IgD-negative memory B cell (primary cell): ENCODE measurements around the gene AASDH. TPM values are rescaled to one million over a fixed set of nuclear protein-coding genes. Genes with fewer than 3 reads are reported as not detected.

ENCODE experiments used
- H3K27ac Mint-ChIP-seq, 3 donors: one replicate each; pipeline ENCODE4 v1.8.0; 2020 to 2022; ENCODE audit warnings: mild to moderate bottlenecking in 3 of 3, mixed read lengths in 3 of 3, moderate library complexity in 1 of 3
- H3K27me3 Mint-ChIP-seq: one replicate; pipeline ENCODE4 v1.8.0; 2021; ENCODE audit warnings: mixed read lengths
- H3K36me3 Mint-ChIP-seq: one replicate; pipeline ENCODE4 v1.8.0; 2020; ENCODE audit warnings: mild to moderate bottlenecking, mixed read lengths
- H3K4me1 Mint-ChIP-seq, 3 donors: one replicate each; pipeline ENCODE4 v1.8.0; 2020 to 2022; ENCODE audit warnings: mixed read lengths in 3 of 3, mild to moderate bottlenecking in 1 of 3
- H3K4me3 Mint-ChIP-seq, 4 donors: one replicate each; pipeline ENCODE4 v1.8.0; 2020 to 2022; ENCODE audit warnings: mild to moderate bottlenecking in 4 of 4, mixed read lengths in 4 of 4, moderate library complexity in 3 of 4
- H3K9me3 Mint-ChIP-seq, 3 donors: one replicate each; pipeline ENCODE4 v1.8.0; 2020 to 2021; ENCODE audit warnings: mixed read lengths in 3 of 3, mild to moderate bottlenecking in 1 of 3
- polyA plus RNA-seq: library from polyadenylated mRNA; unstranded; fragments of 300-500 nt; fragmentation: Illumina TruSeq; gene quantifications from one replicate; pipeline ENCODE4 v1.2.3, GENCODE V29; 2021

The AASDH gene
- polyA plus RNA-seq, 1 donor from 2014 or later, result 24.8 TPM

GRCh38 chr4:56297776-56298175, 89.5 kb downstream of the AASDH start:
- H3K27me3 Mint-ChIP-seq, result peaks cover 1% of the 10 kb centered on the region
- H3K27ac Mint-ChIP-seq, result peak overlapping the region in 1 of 3 donors; percentile 60
- no peaks in the 10 kb centered on the region for H3K36me3 Mint-ChIP-seq
- no peak overlapping the region for H3K4me3 Mint-ChIP-seq
- H3K4me1 Mint-ChIP-seq, result peaks cover 6 to 8% (median 8%) of the 10 kb centered on the region in 3 donors
- H3K9me3 Mint-ChIP-seq, result peaks cover 0 to 1% (median 0%) of the 10 kb centered on the region in 3 donors

- peaks cover 0 to 6% (median 3%) of the 10 kb centered on the region in 3 donors for H3K9me3 Mint-ChIP-seq
- H3K27ac Mint-ChIP-seq, result no peak overlapping the region
- H3K27me3 Mint-ChIP-seq, result peaks cover 1% of the 10 kb centered on the region
- peak overlapping the region in 1 of 4 donors; percentile 35 for H3K4me3 Mint-ChIP-seq
- H3K36me3 Mint-ChIP-seq, result no peaks in the 10 kb centered on the region
- H3K4me1 Mint-ChIP-seq, result peaks cover 6 to 8% (median 7%) of the 10 kb centered on the region in 3 donors
Observed at GRCh38 chr4:56296526-56296925, 90.8 kb downstream of the AASDH start.

- Mint-ChIP-seq H3K27me3 (peaks cover 1% of the 10 kb centered on the region), H3K4me1 (peaks cover 0 to 6% (median 5%) of the 10 kb centered on the region in 3 donors), H3K9me3 (peaks cover 0 to 8% (median 3%) of the 10 kb centered on the region in 3 donors), H3K4me3 (no peak overlapping the region), H3K36me3 (no peaks in the 10 kb centered on the region), H3K27ac (no peak overlapping the region)
Observed at GRCh38 chr4:56293121-56293520, 94.2 kb downstream of the AASDH start.

- Mint-ChIP-seq H3K27ac (no peak overlapping the region), H3K36me3 (no peaks in the 10 kb centered on the region), H3K4me1 (peaks cover 0 to 6% (median 3%) of the 10 kb centered on the region in 3 donors), H3K27me3 (peaks cover 1% of the 10 kb centered on the region), H3K4me3 (peak overlapping the region in 3 of 4 donors; percentile 15 to 81 (median 53)), H3K9me3 (peaks cover 0 to 8% (median 3%) of the 10 kb centered on the region in 3 donors)
Observed at GRCh38 chr4:56289934-56290333, 97.4 kb downstream of the AASDH start.

GRCh38 chr4:56288663-56289062, 98.6 kb downstream of the AASDH start:
- Mint-ChIP-seq H3K4me1 (peaks cover 0 to 6% (median 3%) of the 10 kb centered on the region in 3 donors), H3K9me3 (peaks cover 0 to 8% (median 3%) of the 10 kb centered on the region in 3 donors), H3K27ac (no peak overlapping the region), H3K27me3 (peaks cover 1% of the 10 kb centered on the region), H3K4me3 (no peak overlapping the region), H3K36me3 (no peaks in the 10 kb centered on the region)

Other genes with a start within 250 kb of the AASDH start
- gene PPAT, start 48.1 kb upstream of the AASDH start, polyA plus RNA-seq, result 10.3 TPM
- 35.7 TPM for gene PAICS, start 48.8 kb upstream of the AASDH start, polyA plus RNA-seq
- 163 TPM for gene SRP72, start 80.1 kb upstream of the AASDH start, polyA plus RNA-seq
- not detected for gene ARL9, start 118.3 kb upstream of the AASDH start, polyA plus RNA-seq